ENCODE results near the gene HIPK3. TPM values are rescaled to one million over a fixed set of nuclear protein-coding genes. Genes with fewer than 3 reads are reported as not detected.

HIPK3 gene
- polyA plus RNA-seq, 1 donor (not counting 4 experiments of a cell fraction or from before 2014, with no cell fraction given), result 37.3 TPM

DNA sequence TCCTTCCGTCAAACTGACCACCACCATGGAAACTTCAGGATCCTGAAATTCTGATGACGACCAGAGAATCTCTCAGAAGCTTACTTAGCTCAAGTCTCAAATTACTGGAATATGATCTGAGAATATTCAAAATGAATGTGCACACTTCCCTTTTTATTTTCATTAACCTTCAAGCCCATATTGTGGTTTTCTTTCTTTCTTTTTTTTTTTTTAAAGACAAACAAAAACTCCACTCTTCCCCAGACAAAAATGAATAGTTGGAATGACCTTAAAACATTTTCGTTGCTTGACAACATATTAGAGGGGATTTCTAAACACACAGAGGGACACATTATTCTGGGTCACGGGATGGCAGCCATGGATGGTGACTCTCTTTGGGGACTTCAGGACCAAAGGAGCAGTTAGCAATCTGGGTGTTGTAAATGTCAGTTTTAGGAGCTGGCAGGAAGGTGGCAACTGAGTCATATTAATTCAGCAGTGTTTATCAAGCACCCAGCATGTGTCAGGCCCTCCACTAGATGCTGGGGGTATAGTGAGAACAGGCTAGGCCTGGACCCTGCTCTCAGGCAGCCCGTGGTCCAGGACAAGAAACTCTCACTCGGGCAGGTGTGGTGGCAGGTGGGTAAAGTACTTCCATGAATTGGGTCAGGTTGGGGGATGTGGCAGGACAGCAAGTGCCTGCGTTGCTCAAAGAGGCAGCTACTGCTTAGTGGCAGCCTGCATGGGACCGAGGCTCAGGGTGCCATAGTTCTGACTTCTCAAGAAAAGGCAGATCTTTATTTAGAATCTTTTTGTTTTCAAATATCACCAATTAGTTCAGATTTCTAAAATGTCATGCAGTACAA lies 126.1 kb downstream of the HIPK3 start:
- Histone ChIP-seq H3K79me2 (ENCODE audit: control insufficient read depth, insufficient read depth, low read length) (peaks cover 7% of the 10 kb centered on the region), H3K36me3 (ENCODE audit: control insufficient read depth in 2 of 2, extremely low read depth in 1 of 2, insufficient read depth in 2 of 2, low read length in 2 of 2) (no peaks in the 10 kb centered on the region), H3K9ac (ENCODE audit: control insufficient read depth, extremely low read depth, insufficient read depth, low read length) (no peak overlapping the region), H3K4me3 (ENCODE audit: control insufficient read depth in 2 of 3, extremely low read depth in 1 of 3, insufficient read depth in 2 of 3, low read depth in 1 of 3, low read length in 3 of 3) (no peak overlapping the region), H3K27me3 (ENCODE audit: control insufficient read depth, extremely low read depth, insufficient read depth, low read length) (peaks cover 4% of the 10 kb centered on the region), H4K20me1 (ENCODE audit: control insufficient read depth, extremely low read depth, insufficient read depth, low read length) (no peaks in the 10 kb centered on the region), H3K9me1 (ENCODE audit: control insufficient read depth, extremely low read depth, insufficient read depth, low read length) (no peaks in the 10 kb centered on the region), H3K4me1 (ENCODE audit: control insufficient read depth, extremely low read depth, insufficient read depth, low read length) (no peaks in the 10 kb centered on the region), H2AFZ (ENCODE audit: control insufficient read depth, low read length) (no peak overlapping the region), H3K27ac (ENCODE audit: control insufficient read depth, insufficient read depth, low read length) (no peak overlapping the region), H3K9me3 (ENCODE audit: control insufficient read depth, low read depth, low read length) (no peaks in the 10 kb centered on the region), H3K4me2 (ENCODE audit: control insufficient read depth, extremely low read depth, insufficient read depth, low read depth, low read length) (no peak overlapping the region)
- no peak for TF ChIP-seq EZH2 (IDR thresholded peaks at IDR 0.05; ENCODE audit: low read length)
- TF ChIP-seq, protein P1, sequence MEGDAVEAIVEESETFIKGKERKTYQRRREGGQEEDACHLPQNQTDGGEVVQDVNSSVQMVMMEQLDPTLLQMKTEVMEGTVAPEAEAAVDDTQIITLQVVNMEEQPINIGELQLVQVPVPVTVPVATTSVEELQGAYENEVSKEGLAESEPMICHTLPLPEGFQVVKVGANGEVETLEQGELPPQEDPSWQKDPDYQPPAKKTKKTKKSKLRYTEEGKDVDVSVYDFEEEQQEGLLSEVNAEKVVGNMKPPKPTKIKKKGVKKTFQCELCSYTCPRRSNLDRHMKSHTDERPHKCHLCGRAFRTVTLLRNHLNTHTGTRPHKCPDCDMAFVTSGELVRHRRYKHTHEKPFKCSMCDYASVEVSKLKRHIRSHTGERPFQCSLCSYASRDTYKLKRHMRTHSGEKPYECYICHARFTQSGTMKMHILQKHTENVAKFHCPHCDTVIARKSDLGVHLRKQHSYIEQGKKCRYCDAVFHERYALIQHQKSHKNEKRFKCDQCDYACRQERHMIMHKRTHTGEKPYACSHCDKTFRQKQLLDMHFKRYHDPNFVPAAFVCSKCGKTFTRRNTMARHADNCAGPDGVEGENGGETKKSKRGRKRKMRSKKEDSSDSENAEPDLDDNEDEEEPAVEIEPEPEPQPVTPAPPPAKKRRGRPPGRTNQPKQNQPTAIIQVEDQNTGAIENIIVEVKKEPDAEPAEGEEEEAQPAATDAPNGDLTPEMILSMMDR (optimal IDR thresholded peaks at IDR 0.05 in 1 of 3, IDR thresholded peaks at IDR 0.05 in 1 of 3, conservative IDR thresholded peaks at IDR 0.05 in 1 of 3; ENCODE audit: extremely low read depth in 1 of 3, insufficient read depth in 2 of 3, low read length in 3 of 3), result no peak
- dilution Hi-C loops (cut with MboI; ENCODE audit: extremely low pct_ligation_motif_present, low sequenced_read_pairs), result no loop called here
- FAIRE-seq (no peak), DNase-seq (ENCODE audit: low read depth, low spot score) (no peak)

DNA sequence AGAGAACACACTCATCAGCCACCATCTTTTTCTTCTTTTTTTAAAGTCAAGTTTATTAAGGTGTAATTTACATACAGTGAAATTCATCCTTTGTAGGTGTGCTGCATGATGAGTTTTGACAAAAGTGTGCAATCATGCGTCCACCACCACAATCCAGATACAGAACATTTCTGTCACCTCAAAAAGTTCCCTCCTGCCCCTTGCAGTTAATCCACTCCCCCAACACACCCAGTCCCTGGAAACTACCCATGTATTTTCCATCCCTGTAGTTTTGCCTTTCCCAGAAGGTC lies 126.7 kb downstream of the HIPK3 start:
- H3K4me3 ChIP-seq (ENCODE audit: control insufficient read depth in 2 of 3, extremely low read depth in 1 of 3, insufficient read depth in 2 of 3, low read depth in 1 of 3, low read length in 3 of 3), result no peak overlapping the region
- H3K36me3 ChIP-seq (ENCODE audit: control insufficient read depth in 2 of 2, extremely low read depth in 1 of 2, insufficient read depth in 2 of 2, low read length in 2 of 2), result no peaks in the 10 kb centered on the region
- no peak overlapping the region for H3K27ac ChIP-seq (ENCODE audit: control insufficient read depth, insufficient read depth, low read length)
- H2AFZ ChIP-seq (ENCODE audit: control insufficient read depth, low read length), result no peak overlapping the region
- peaks cover 4% of the 10 kb centered on the region for H3K27me3 ChIP-seq (ENCODE audit: control insufficient read depth, extremely low read depth, insufficient read depth, low read length)
- DNase-seq (ENCODE audit: low read depth, low spot score) (no peak), FAIRE-seq (no peak)
- no peaks in the 10 kb centered on the region for H3K4me1 ChIP-seq (ENCODE audit: control insufficient read depth, extremely low read depth, insufficient read depth, low read length)
- H3K4me2 ChIP-seq (ENCODE audit: control insufficient read depth, extremely low read depth, insufficient read depth, low read depth, low read length), result no peak overlapping the region
- no peaks in the 10 kb centered on the region for H4K20me1 ChIP-seq (ENCODE audit: control insufficient read depth, extremely low read depth, insufficient read depth, low read length)
- dilution Hi-C loops (cut with MboI; ENCODE audit: extremely low pct_ligation_motif_present, low sequenced_read_pairs), result no loop called here
- no peak for TF ChIP-seq EZH2 (IDR thresholded peaks at IDR 0.05; ENCODE audit: low read length)
- TF ChIP-seq, protein P1 (optimal IDR thresholded peaks at IDR 0.05 in 1 of 3, IDR thresholded peaks at IDR 0.05 in 1 of 3, conservative IDR thresholded peaks at IDR 0.05 in 1 of 3; ENCODE audit: extremely low read depth in 1 of 3, insufficient read depth in 2 of 3, low read length in 3 of 3), result no peak
- H3K9me3 ChIP-seq (ENCODE audit: control insufficient read depth, low read depth, low read length), result no peaks in the 10 kb centered on the region
- no peak overlapping the region for H3K9ac ChIP-seq (ENCODE audit: control insufficient read depth, extremely low read depth, insufficient read depth, low read length)
- no peaks in the 10 kb centered on the region for H3K9me1 ChIP-seq (ENCODE audit: control insufficient read depth, extremely low read depth, insufficient read depth, low read length)
- peaks cover 4% of the 10 kb centered on the region for H3K79me2 ChIP-seq (ENCODE audit: control insufficient read depth, insufficient read depth, low read length)

Measured in keratinocyte (primary cell).